HG03565 (cell line): ENCODE data around the gene APOL1.

Source experiments
- ATAC-seq: cut with Tn5 transposase; IDR thresholded peaks from one replicate; pipeline ENCODE4 v1.9.1; 2021; ENCODE audit warnings: mild to moderate bottlenecking, moderate library complexity; ENCODE audit not compliant: unreplicated experiment

The APOL1 gene

DNA sequence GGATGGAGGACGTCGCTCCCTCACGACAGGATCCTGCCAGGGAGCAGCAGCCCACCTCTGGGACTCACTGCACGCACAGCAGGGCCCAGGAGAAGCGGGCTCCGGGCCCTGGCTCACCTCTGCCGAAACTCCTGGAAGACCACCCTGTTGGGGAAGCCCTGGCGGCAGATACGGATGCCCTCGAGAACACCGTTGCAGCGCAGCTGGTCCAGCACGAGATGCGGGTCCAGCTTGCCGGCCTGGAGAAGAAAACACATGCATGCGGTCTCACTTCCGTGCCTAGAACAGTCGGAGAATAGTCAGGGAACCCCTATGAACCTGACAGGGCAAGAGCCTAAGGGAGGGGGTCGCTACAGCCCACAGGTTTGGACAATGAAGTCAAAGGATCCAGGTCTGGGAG lies 52.9 kb downstream of the APOL1 start:
- no peak for ATAC-seq

DNA sequence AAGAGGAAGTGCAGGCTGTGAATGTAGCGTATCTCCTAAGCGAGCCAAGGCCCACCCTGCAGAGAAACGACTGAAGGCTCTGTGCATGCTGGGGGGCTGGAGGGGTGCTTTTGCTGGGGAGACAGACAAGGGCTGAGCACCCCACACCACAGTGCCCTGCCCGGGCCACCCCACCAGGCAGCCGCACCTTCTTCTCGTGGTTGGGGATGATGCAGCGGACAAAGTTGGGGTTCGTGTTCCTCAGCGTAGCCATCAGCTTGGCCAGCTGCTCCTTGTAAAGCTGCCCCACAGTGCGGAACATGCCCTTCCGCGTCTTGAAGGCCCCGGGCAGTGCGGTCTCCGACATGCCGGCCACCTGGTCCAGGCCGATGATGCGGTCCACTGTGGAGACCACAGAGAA lies 53.3 kb downstream of the APOL1 start:
- ATAC-seq = no peak

DNA sequence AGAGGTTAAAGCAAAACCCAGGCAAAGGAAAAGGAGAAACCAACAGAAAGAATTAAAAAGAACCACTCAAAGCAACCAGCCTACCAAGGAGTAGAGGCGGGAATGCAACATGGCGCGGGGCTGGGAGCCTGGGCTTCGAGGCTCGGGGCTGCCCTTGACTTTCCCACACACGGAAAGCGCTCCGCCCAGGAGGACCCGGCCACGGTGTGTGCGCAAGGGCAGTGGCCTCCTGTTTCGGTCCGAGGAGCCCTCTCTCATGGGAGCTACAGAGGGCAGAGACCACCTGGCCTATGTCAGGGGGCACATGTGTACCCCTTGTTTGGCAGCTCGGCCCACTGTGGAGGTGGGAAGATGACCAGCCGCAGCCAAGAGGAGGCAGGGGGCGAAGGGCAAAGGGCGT lies 55.9 kb downstream of the APOL1 start:
- ATAC-seq = no peak

DNA sequence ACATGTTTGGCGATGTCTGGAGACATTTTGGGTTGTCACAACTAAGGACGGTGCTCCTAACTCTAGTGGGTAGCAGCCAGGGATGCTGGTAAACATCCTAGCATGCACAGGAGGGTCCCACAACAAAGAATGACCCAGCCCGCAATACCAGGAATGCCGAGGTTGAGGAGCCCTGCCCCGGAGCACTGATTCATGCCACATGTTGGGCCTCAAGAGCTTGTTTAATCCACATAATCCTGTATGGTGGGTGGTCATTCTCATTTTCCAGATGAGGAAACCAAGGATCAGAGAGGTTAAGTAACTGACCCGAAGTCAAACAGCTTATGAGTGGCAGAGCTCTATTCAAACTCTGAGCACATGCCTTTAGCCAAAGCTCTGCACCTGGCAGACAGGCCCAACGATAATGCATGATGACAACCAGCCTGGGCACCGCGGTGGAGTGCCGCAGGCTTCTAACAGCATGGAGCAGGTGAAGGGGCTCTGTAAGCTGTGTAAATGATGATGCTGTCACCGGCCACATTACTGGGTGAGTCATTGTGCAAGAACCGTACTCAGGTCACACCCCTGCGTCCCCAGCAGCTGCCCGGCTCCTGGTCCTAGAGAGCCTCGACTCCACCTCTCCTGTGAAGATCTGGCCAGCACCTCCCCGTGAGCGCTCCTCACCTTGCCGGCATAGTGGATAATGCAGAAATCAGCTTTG lies 58.6 kb downstream of the APOL1 start:
- ATAC-seq = no peak

DNA sequence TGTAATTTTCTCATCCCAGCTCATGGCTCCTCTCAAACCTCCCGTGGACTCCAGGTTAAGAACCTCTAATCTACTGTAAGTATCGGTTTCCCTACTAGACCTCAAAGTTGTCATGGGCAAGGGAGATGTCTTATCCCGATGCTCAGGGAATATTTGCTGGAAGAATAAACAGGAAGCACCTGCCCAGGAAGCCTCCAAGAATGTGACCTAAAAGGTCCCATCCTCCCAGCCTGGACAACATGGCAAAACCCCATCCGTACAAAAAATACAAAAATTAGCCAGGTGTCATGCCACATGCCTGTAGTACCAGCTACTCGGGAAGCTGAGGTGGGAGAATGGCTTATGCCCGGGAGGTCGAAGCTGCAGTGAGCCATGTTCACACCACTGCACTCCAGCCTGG lies 62.4 kb downstream of the APOL1 start:
- ATAC-seq = no peak

DNA sequence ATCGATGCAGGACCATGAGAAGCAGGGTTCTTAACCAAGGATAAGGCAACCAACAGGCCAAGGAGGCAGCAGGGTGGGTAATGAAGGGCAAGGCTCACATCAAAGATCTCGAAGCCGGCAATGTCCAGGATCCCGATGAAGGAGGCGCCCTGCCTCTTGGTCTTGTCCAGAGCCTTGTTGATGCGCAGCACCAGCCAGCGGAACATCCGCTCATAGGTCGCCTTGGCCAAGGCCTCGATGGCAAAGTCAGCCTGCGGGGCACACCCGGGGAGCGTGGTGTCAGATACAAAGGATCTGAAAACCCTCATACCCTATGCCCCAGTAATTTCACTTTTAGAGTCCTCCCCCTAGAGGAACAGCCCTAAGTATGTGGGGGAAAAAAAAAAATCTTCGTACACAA lies 63.5 kb downstream of the APOL1 start:
- no peak for ATAC-seq
